Endodermal cell (in vitro differentiated cells): ENCODE results near the gene BFAR. TPM values are rescaled to one million over a fixed set of nuclear protein-coding genes. Genes with fewer than 3 reads are reported as not detected.
"Not testable (repeated sequence)": the region's sequence is repeated elsewhere in the genome, so short reads cannot be mapped to it uniquely, and the experiment has no call there.

Source experiments
- DNase-seq: peaks from one replicate; pipeline ENCODE4 v3.0.0-alpha.2; 2017
- H3K27ac ChIP-seq: 2 replicates; pipeline ENCODE4 v1.5.1; 2013; ENCODE audit warnings: mild to moderate bottlenecking, low read depth, low read length, moderate library complexity
- H3K27me3 ChIP-seq: 2 replicates; pipeline ENCODE4 v1.6.1; 2013; ENCODE audit warnings: mild to moderate bottlenecking, low read length, moderate library complexity; ENCODE audit not compliant: insufficient read depth, control insufficient read depth, poor library complexity, severe bottlenecking
- H3K36me3 ChIP-seq: 2 replicates; pipeline ENCODE4 v1.7.0; 2013; ENCODE audit warnings: mild to moderate bottlenecking, low read length, moderate library complexity; ENCODE audit not compliant: control insufficient read depth, insufficient read depth
- H3K4me1 ChIP-seq: one replicate; pipeline ENCODE4 v1.7.0; 2013; ENCODE audit warnings: low read length; ENCODE audit not compliant: control insufficient read depth, insufficient read depth
- H3K4me3 ChIP-seq: 2 replicates; pipeline ENCODE4 v1.5.1; 2013; ENCODE audit warnings: mild to moderate bottlenecking, low read length, moderate library complexity
- H3K9ac ChIP-seq: 2 replicates; pipeline ENCODE4 v1.6.1; 2013; ENCODE audit warnings: mild to moderate bottlenecking, low read length, moderate library complexity; ENCODE audit not compliant: poor library complexity, severe bottlenecking; ENCODE audit errors: extremely low read depth
- H3K9me3 ChIP-seq: 2 replicates; pipeline ENCODE4 v1.6.1; 2013; ENCODE audit warnings: mild to moderate bottlenecking, low read length, moderate library complexity; ENCODE audit not compliant: control insufficient read depth
- H3K27ac Mint-ChIP-seq: 2 replicates; pipeline ENCODE4 v1.8.0; 2020; ENCODE audit warnings: mixed read lengths
- H3K27me3 Mint-ChIP-seq: 2 replicates; pipeline ENCODE4 v1.8.0; 2021; ENCODE audit warnings: mild to moderate bottlenecking, mixed read lengths; ENCODE audit not compliant: insufficient read depth
- H3K36me3 Mint-ChIP-seq: 2 replicates; pipeline ENCODE4 v1.8.0; 2020; ENCODE audit warnings: low read depth, mixed read lengths
- H3K4me1 Mint-ChIP-seq: 2 replicates; pipeline ENCODE4 v1.8.0; 2020; ENCODE audit warnings: mixed read lengths
- H3K4me3 Mint-ChIP-seq: 2 replicates; pipeline ENCODE4 v1.8.0; 2020; ENCODE audit warnings: mild to moderate bottlenecking, moderate library complexity, mixed read lengths
- H3K9me3 Mint-ChIP-seq: 2 replicates; pipeline ENCODE4 v1.8.0; 2020; ENCODE audit warnings: mild to moderate bottlenecking, mixed read lengths
- WGBS, 2 experiments: methylation state at CpG; one replicate each; pipeline versions ENCODE4 v1.1.5 to v1.1.7; 2013; ENCODE audit warnings: missing lambda C conversion rate in 2 of 2, mixed read lengths in 1 of 2; ENCODE audit not compliant: insufficient coverage in 1 of 2, insufficient read length in 1 of 2; 5-methylcytosine and 5-hydroxymethylcytosine counted together
- total RNA-seq, 2 donors: library from RNA; stranded (reverse); fragmentation: NEBNext Ultra II Directional in 1 of 2; extraction: Animal tissue kit (Norgen Biotek cat#: 25700) in 1 of 2; gene quantifications; 2 replicates in 1 of 2; 3 replicates in 1 of 2; pipeline ENCODE4 v1.2.1, GENCODE V29; 2021
- TF ChIP-seq, protein P1 (sequence below): fragments of 200-600 bp; sonication (generic); conservative IDR thresholded peaks from 2 replicates; pipeline ENCODE4 v1.5.0; 2021; ENCODE audit warnings: antibody characterized with exemption, mild to moderate bottlenecking

BFAR gene
- total RNA-seq, 2 donors from 2014 or later, result 60.1 to 73.3 TPM

DNA sequence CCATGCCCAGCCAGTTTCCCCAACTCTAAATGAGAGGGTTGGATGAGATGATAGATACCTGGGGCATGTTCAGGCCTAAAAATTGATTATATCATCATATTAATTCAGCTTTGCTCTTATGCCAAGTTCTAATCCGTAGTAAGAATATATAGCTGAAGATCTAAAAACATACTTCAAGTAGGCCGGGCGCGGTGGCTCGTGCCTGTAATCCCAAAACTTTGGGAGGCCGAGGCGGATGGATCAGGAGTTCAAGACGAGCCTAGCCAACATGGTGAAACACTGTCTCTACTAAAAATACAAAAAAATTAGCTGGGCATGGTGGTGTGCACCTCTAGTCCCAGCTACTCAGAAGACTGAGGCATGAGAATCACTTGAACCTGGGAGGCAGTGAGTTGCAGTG is 49.4 kb downstream of the BFAR start:
- no peak overlapping the region for H3K4me3 ChIP-seq
- Mint-ChIP-seq H3K9me3 (no peaks in the 10 kb centered on the region), H3K4me3 (no peak overlapping the region), H3K27me3 (peaks cover 2% of the 10 kb centered on the region), H3K36me3 (no peaks in the 10 kb centered on the region), H3K27ac (no peak overlapping the region), H3K4me1 (no peaks in the 10 kb centered on the region)
- H3K27me3 ChIP-seq, result no peaks in the 10 kb centered on the region
- H3K36me3 ChIP-seq, result no peaks in the 10 kb centered on the region
- no peaks in the 10 kb centered on the region for H3K4me1 ChIP-seq
- 98 to 100% methylated on average over 2 to 8 of the region's 8 CpGs for WGBS, 2 experiments
- H3K9ac ChIP-seq, result no peak overlapping the region
- H3K27ac ChIP-seq, result no peak overlapping the region
- TF ChIP-seq, protein P1, sequence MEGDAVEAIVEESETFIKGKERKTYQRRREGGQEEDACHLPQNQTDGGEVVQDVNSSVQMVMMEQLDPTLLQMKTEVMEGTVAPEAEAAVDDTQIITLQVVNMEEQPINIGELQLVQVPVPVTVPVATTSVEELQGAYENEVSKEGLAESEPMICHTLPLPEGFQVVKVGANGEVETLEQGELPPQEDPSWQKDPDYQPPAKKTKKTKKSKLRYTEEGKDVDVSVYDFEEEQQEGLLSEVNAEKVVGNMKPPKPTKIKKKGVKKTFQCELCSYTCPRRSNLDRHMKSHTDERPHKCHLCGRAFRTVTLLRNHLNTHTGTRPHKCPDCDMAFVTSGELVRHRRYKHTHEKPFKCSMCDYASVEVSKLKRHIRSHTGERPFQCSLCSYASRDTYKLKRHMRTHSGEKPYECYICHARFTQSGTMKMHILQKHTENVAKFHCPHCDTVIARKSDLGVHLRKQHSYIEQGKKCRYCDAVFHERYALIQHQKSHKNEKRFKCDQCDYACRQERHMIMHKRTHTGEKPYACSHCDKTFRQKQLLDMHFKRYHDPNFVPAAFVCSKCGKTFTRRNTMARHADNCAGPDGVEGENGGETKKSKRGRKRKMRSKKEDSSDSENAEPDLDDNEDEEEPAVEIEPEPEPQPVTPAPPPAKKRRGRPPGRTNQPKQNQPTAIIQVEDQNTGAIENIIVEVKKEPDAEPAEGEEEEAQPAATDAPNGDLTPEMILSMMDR, result no peak
- DNase-seq, result no peak
- H3K9me3 ChIP-seq, result no peaks in the 10 kb centered on the region

DNA sequence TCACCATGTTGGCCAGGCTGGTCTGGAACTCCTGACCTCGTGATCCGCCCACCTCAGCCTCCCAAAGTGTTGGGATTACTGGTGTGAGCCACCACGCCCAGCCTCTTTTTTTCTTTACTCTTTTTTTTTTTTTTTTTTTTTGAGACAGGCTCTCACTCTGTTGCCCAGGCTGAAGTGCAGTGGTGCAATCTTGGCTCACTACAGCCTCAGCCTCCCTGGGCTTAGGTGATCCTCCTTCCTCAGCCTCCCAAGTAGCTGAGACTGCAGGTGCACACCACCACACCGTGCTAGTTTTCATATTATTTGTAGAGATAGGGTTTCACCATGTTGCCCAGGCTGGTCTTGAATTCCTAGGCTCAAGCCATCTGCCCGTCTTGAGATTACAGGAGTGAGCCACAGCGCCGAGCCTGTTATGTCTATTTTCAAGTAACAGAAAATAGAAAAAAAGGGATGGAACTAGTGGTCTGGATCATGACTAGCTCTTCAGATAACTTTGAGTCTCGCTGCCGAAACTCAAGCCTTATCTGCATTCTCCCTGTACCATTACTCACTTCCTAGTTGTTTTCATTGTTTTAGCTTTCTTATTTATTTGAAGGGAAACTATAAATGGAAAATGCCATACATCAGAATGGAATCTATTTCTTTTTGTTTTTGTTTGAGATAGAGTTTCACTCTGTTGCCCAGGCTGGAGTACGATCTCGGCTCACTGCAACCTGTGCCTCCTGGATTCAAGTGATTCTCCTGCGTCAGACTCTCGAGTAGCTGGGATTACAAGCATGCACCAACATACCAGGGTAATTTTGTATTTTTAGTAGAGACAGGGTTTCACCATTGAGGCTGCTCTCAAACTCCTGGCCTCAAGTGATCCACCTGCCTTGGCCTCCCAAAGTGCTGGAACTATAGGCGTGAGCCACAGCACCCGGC is 53.4 kb downstream of the BFAR start:
- H3K4me1 Mint-ChIP-seq, H3K4me1 ChIP-seq, H3K36me3 ChIP-seq, H3K9me3 ChIP-seq, H3K27ac Mint-ChIP-seq, H3K27me3 Mint-ChIP-seq, H3K27ac ChIP-seq, H3K9ac ChIP-seq, DNase-seq, H3K27me3 ChIP-seq, H3K36me3 Mint-ChIP-seq, H3K4me3 Mint-ChIP-seq, H3K4me3 ChIP-seq, H3K9me3 Mint-ChIP-seq: not testable (repeated sequence)
- 89% methylated on average over 8 to 15 of the region's 15 CpGs for WGBS, 2 experiments

DNA sequence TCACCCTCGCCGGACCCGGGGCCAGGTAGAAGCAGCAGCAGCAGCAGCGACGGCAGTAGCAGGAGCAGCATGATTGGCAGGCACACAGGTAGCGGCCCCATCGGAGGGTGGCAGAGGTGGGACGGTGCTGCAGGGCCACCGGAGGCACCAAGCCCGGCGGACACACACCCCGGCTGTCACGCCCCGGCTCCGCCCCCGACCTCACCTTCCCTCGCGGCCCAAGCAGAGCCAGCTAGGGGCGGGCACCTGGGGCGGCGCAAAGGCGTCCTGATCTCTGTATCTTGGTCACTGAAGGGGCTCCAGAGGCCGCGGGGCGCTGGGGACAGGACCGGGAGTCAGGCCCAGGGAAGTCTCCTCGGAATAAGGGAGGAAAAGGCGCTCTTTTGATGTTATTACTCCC is 61.4 kb downstream of the BFAR start, which contains the start of gene PLA2G10:
TSS of gene PLA2G10 (minus strand) at position 180 of the 400 bp plus-strand sequence. CDS start at position 101, 79 bp downstream.
- WGBS, 2 experiments, result no CpG with 5 or more reads among the region's 28 CpGs
- DNase-seq, H3K4me3 ChIP-seq, H3K27ac Mint-ChIP-seq, H3K9ac ChIP-seq, H3K4me1 ChIP-seq, H3K27me3 Mint-ChIP-seq, H3K9me3 Mint-ChIP-seq, H3K36me3 ChIP-seq, H3K27ac ChIP-seq, H3K4me3 Mint-ChIP-seq, H3K36me3 Mint-ChIP-seq, H3K4me1 Mint-ChIP-seq, H3K9me3 ChIP-seq, H3K27me3 ChIP-seq: not testable (repeated sequence)

DNA sequence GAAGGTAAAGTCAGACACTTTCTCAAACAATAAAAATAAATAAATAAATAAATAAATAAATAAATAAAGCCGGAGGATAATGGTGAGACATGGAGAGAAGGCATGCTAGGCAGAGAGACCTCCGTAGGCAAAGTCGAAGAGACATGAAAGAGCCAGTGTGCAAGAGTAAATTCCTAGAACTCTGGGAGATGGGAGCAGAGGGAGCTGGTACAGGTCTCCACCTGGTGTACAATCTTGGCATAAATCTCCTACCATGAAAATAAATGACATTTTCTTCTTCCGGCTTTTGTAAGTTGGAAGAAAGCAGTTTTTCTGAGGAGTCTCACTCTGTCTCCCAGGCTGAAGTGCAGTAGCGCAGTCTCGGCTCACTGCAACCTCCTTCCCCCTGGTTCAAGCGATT is 69.1 kb downstream of the BFAR start:
- H3K9me3 Mint-ChIP-seq, H3K27ac ChIP-seq, H3K9me3 ChIP-seq, H3K4me1 Mint-ChIP-seq, H3K36me3 Mint-ChIP-seq, H3K36me3 ChIP-seq, H3K9ac ChIP-seq, H3K27me3 ChIP-seq, H3K4me3 ChIP-seq, DNase-seq, H3K27me3 Mint-ChIP-seq, H3K4me3 Mint-ChIP-seq, H3K27ac Mint-ChIP-seq, H3K4me1 ChIP-seq: not testable (repeated sequence)
- no CpG with 5 or more reads among the region's 7 CpGs for WGBS, 2 experiments

DNA sequence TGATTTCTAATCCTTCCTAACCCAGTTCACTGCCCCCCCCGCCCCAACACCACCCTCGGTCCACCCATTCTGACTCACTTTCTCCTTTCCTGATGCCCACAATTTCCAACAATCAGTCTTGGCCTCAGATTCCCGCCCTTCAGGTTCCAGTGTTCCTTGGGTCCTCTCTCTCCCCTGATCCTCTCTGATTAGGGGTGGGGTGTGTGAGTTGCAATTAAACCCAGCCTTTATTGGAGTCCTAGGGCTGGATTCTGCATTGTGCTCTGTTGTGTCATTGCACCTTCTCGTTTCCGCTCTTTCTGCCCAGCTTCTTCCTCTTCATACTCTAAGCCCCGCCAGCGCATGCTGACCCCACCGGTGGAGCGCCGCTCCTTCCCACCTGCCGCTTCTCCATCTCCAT is 69.9 kb downstream of the BFAR start:
- H3K9ac ChIP-seq, result not testable (repeated sequence)
- WGBS, 2 experiments, result no CpG with 5 or more reads among the region's 11 CpGs

DNA sequence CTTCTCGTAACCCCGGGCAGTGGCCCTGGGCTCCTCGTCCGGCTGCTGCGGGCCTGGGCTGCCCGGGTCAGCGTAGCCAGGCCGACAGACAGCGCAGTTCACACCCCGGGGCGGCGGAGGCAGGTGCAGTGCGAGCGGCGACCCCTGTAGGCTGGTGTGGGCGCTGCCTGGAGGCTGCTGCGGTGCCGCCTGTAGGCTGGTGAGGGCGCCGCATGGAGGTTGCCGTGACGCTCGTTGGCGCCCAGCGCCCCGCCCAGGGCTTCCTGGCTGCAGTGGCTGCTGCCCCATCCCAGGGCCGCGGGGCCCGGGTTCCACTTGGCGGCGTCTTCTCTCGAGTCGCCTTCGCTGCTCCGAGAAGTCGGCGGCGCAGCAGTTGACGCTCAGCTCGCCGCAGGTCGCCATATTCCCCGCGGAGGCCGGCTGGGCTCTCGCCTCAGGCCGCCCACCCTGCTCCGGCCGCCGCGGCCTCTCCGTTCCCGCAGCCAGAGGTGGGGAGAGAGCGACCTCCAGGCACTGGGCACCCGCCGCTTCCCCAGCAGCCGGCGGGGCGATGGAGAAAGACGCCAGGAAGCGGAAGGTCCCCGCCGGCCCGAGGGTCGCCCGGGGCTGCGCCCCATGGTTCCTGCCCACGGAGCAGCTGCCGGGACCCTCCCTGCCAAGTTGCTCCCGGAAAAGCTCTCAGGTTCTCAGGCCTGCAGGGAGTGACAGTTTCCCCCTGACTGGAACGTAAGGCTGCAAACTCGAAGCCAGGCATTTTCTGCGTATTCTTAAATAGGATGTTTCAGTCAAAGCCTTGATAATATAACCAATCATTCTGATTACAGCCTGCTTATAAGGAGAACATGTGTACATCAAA is 70.6 kb downstream of the BFAR start, which contains the start of gene NPIPA3:
TSS of gene NPIPA3 (plus strand) at position 256 of the 856 bp plus-strand sequence. CDS start 5,533 bp downstream, outside the sequence.
- H3K36me3 ChIP-seq, result not testable (repeated sequence)

More for the DNA sequence above, 69.9 kb downstream of the BFAR start:
- H3K9me3 Mint-ChIP-seq, H3K4me3 ChIP-seq, H3K9me3 ChIP-seq, H3K27me3 Mint-ChIP-seq, H3K4me1 ChIP-seq, H3K36me3 ChIP-seq, DNase-seq, H3K27me3 ChIP-seq, H3K27ac ChIP-seq, H3K4me1 Mint-ChIP-seq, H3K27ac Mint-ChIP-seq, H3K36me3 Mint-ChIP-seq, H3K4me3 Mint-ChIP-seq: not testable (repeated sequence)

More for the DNA sequence above, 70.6 kb downstream of the BFAR start, which contains the start of gene NPIPA3:
- not testable (repeated sequence) for H3K36me3 Mint-ChIP-seq, DNase-seq, H3K27ac Mint-ChIP-seq, H3K9ac ChIP-seq, H3K9me3 ChIP-seq, H3K4me3 Mint-ChIP-seq, H3K27me3 Mint-ChIP-seq, H3K9me3 Mint-ChIP-seq, H3K4me1 Mint-ChIP-seq, H3K4me1 ChIP-seq, H3K27me3 ChIP-seq, H3K27ac ChIP-seq, H3K4me3 ChIP-seq
- no CpG with 5 or more reads among the region's 73 CpGs for WGBS, 2 experiments
